ENCODE measurements around the gene MRPS11. TPM values are rescaled to one million over a fixed set of nuclear protein-coding genes. Genes with fewer than 3 reads are reported as not detected.

MRPS11 gene
- 10 to 100 TPM; 20.0 to 32.7 (median 28.9) TPM for total RNA-seq

GRCh38 chr15:88467073-88467934, at the start of gene MRPS11, which contains the start of gene MRPL46:
MRPS11 (plus strand) TSS chr15:88467708; CDS start chr15:88467718, 10 bp downstream.
MRPL46 (minus strand) TSS chr15:88467388; CDS start chr15:88467377, 11 bp downstream.
- H3K4me3 ChIP-seq, result peak within 1 kb of the TSS; percentile 95
- peak within 1 kb of the TSS; percentile 91 for H3K27ac ChIP-seq
- TF ChIP-seq POLR2AphosphoS5 (IDR thresholded peaks at IDR 0.05) (peak in 1 of 3 donors; percentile 81), POLR2A (IDR thresholded peaks at IDR 0.05) (no peak), CTCF (IDR thresholded peaks at IDR 0.05) (no peak), EP300 (IDR thresholded peaks at IDR 0.05) (no peak)
- WGBS, result under 1% methylated on average over 29 of the region's 55 CpGs
- no peaks in the 10 kb centered on the region for H3K9me3 ChIP-seq
- H3K36me3 ChIP-seq, result peaks cover 29% of the 10 kb centered on the region
- peaks cover 23% of the 10 kb centered on the region for H3K4me1 ChIP-seq
- no peaks in the 10 kb centered on the region for H3K27me3 ChIP-seq
- DNase-seq (ENCODE audit: low spot score in 2 of 2), result peak; percentile 89 to 93

- 65% methylated on average over 3 of the region's 3 CpGs for WGBS
- Histone ChIP-seq H3K36me3 (no peaks in the 10 kb centered on the region), H3K27ac (no peak overlapping the region), H3K27me3 (peaks cover 9% of the 10 kb centered on the region), H3K9me3 (no peaks in the 10 kb centered on the region), H3K4me3 (no peak overlapping the region), H3K4me1 (no peaks in the 10 kb centered on the region)
- TF ChIP-seq CTCF (IDR thresholded peaks at IDR 0.05) (no peak), POLR2AphosphoS5 (IDR thresholded peaks at IDR 0.05) (no peak), EP300 (IDR thresholded peaks at IDR 0.05) (no peak), POLR2A (IDR thresholded peaks at IDR 0.05) (no peak)
- no peak for DNase-seq (ENCODE audit: low spot score in 2 of 2)
Measured at GRCh38 chr15:88419830-88420229, 47.7 kb upstream of the MRPS11 start.

- Histone ChIP-seq H3K4me1 (no peaks in the 10 kb centered on the region), H3K4me3 (no peak overlapping the region), H3K36me3 (no peaks in the 10 kb centered on the region), H3K27ac (no peak overlapping the region), H3K9me3 (no peaks in the 10 kb centered on the region), H3K27me3 (peaks cover 11% of the 10 kb centered on the region)
- no peak for TF ChIP-seq EP300 (IDR thresholded peaks at IDR 0.05)
- no peak for TF ChIP-seq POLR2A (IDR thresholded peaks at IDR 0.05)
- no peak for TF ChIP-seq POLR2AphosphoS5 (IDR thresholded peaks at IDR 0.05)
- no peak for TF ChIP-seq CTCF (IDR thresholded peaks at IDR 0.05)
- WGBS, result 90% methylated on average over 8 of the region's 8 CpGs
- no peak for DNase-seq (ENCODE audit: low spot score in 2 of 2)
Measured at GRCh38 chr15:88423331-88423730, 44.2 kb upstream of the MRPS11 start.

- no peak for DNase-seq (ENCODE audit: low spot score in 2 of 2)
- WGBS, result 79% methylated on average over 2 of the region's 2 CpGs
- no peaks in the 10 kb centered on the region for H3K4me1 ChIP-seq
- H3K4me3 ChIP-seq, result no peak overlapping the region
- no peaks in the 10 kb centered on the region for H3K9me3 ChIP-seq
- TF ChIP-seq POLR2A (IDR thresholded peaks at IDR 0.05) (no peak), CTCF (IDR thresholded peaks at IDR 0.05) (no peak), EP300 (IDR thresholded peaks at IDR 0.05) (no peak), POLR2AphosphoS5 (IDR thresholded peaks at IDR 0.05) (no peak)
- no peaks in the 10 kb centered on the region for H3K36me3 ChIP-seq
- H3K27ac ChIP-seq, result no peak overlapping the region
- H3K27me3 ChIP-seq, result peaks cover 11% of the 10 kb centered on the region
Measured at GRCh38 chr15:88426304-88426703, 41.2 kb upstream of the MRPS11 start.

GRCh38 chr15:88428053-88428452, 39.5 kb upstream of the MRPS11 start:
- peaks cover 10% of the 10 kb centered on the region for H3K27me3 ChIP-seq
- H3K27ac ChIP-seq, result no peak overlapping the region

More at GRCh38 chr15:88428053-88428452, 39.5 kb upstream of the MRPS11 start:
- Histone ChIP-seq H3K4me1 (no peaks in the 10 kb centered on the region), H3K36me3 (no peaks in the 10 kb centered on the region), H3K4me3 (no peak overlapping the region), H3K9me3 (no peaks in the 10 kb centered on the region)
- no peak for TF ChIP-seq EP300 (IDR thresholded peaks at IDR 0.05)
- no peak for TF ChIP-seq POLR2AphosphoS5 (IDR thresholded peaks at IDR 0.05)
- TF ChIP-seq POLR2A (IDR thresholded peaks at IDR 0.05), result no peak
- TF ChIP-seq CTCF (IDR thresholded peaks at IDR 0.05), result no peak
- 64% methylated on average over 9 of the region's 9 CpGs for WGBS
- DNase-seq (ENCODE audit: low spot score in 2 of 2), result no peak
